GM18867 (cell line): ENCODE results near the gene CENPP.
"Not testable (repeated sequence)": the region's sequence is repeated elsewhere in the genome, so short reads cannot be mapped to it uniquely, and the experiment has no call there.

ENCODE experiments used
- ATAC-seq: cut with Tn5 transposase; IDR thresholded peaks from one replicate; pipeline ENCODE4 v1.9.1; 2021; ENCODE audit warnings: mild to moderate bottlenecking, moderate library complexity; ENCODE audit not compliant: unreplicated experiment

Gene CENPP

DNA sequence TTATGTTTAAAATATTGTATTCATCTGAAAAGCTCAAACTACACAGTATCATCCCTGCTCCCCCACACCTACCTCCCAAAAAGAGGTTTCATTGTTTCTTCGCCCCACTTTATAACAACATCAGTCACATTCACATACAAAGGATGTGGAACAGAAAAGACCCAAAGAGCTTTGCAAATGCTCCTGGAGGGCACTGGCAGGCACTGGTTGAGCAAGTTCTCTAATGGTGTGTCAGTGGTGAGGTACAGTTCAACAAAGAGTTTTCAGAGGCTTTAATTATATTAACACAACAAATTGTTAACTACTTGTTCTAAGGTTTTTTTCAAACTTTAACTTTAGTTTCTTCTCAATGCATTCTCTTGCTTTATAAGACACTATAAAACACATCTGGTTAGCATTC is 264.2 kb downstream of the CENPP start:
- ATAC-seq: no peak

DNA sequence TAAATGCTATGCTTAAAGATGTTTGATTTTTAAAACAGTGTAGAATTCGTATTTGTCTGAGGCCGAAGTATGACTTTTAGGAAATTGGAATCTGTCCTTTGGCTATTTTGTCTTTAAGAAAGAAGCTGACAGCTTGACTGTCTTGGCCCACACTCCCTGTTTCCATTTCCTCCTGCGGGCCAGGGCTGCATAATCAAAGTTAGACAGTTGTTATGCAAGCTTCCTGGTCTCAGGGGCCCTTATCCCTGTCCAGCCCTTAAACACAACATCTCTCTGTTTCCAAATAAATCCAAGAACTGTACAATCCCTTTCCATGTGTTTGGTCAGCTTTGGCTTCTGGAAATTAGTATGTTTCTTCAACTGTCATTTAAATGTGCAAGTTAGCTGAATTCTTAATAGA is 264.6 kb downstream of the CENPP start:
- no peak for ATAC-seq

DNA sequence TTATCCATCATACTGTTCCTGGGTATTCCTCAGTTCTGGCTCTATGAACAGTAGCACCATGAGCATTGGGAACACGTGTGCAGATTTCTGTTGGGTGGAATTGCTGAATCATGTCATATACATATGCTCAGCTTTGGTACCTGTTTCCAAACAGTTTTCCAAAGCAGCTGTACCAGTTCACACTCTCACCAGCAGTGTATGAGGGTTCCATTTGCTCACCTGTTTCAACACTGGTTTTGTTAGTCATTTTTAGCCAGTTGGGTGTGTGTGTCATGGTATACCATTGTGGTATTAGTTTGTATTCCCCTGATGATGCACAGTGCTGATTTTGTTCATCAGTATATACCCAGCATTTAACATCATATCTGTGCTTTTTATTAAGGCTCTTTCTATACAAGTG is 266.8 kb downstream of the CENPP start:
- no peak for ATAC-seq

DNA sequence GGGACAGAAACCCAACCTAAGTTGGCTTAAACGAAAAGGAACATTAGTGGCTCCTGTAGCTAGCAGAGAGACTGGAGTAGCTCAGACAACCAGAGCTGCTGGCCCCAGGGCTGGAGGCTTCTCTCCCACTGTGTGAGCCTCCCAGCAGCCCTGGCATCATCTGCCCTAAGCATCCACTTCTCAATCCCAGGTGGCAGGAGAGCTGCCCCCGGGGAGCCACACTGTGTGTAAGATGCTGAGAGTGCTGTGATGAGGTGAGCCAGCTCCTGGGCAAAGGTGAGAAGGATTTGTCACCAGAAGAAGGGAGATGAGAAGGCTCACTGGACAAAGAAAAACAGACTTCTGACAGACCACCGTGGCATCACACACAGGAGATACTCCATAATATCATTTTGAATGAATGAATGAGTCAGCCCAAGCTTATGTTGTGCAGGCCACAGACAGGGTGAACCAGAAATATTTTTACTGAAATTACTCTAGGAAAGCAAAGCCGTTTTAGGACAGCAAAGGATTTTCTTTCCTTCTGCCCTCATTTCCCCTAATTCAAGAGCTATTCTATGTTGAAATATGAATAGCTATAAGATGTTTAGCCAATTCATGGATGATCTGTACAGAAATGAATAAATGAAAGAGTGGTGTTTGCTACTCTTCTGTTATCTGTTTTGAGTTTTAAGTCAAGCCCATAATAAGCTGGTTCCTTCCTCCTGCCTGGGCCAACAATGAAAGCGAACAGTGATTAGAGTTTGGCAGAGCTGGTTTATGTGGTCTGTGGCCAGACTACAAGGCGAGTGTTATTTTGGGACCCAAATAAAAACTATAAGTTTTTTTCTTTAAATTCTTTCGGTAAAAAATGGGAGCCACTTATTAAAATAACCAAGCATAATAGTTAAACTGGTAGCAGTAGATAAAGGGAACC is 267.5 kb downstream of the CENPP start:
- ATAC-seq: no peak

DNA sequence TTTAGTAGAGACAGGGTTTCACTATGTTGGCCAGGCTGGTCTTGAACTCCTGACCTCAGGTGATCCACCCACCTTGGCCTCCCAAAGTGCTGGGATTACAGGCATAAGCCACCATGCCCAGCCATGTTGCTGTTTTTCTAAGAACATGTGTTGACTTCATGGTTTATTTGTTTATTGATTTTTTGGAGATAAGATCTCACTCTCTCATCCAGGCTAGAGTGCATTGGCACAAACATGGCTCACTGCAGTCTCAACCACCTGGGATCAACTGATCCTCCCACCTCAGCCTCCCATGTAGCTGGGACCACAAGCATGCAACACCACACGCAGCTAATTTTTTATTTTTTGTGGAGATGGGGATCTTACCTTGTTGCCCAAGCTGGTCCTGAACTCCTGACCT is 269.3 kb downstream of the CENPP start:
- ATAC-seq: not testable (repeated sequence)

- ATAC-seq: no peak
Measured at GRCh38 chr9:92595930-92596329, 270.2 kb downstream of the CENPP start.

DNA sequence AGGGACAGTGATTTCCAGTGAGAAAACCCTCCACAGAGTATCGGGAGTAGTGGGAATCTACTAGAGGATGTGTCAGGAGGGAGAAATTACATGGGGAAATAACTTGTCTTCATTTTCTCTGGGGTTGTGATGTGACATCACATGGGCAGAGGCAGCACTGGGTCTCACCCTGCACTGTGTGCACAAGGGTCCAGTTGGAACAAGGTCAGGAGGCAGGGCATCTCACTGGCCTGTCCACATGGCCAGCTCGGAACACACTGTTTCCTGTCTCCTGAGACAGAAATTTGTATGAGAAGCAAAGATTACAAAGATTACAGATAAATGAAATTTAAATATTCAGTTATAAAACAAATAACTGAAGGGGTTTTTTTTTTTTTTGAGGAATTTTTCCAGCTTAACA is 272.6 kb downstream of the CENPP start:
- ATAC-seq: no peak

DNA sequence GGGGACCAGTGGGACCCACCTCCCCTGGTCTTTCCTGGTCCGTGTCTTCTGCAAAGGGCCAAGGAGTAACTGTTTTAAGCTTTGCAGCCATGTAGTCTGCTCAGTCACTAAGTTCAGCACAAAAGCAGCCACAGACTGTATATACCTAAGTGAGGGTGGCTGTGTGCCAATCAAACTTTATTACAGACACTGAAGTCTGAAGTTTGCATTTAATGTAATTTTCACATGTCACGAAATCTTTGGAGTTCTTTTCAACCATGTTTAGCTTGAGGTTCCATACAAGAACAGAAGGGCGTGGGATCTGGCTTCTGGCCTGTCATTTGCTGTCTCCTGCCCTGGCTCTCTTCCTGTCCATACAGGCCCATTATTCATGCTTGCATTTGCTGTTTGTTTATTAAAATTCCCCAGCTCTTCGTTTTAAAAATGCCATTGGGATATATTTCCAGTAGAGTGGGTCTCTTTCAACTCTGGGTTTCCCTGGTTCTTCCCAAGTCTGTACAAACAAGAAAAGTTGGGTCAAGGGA is 274.2 kb downstream of the CENPP start:
- ATAC-seq: no peak

DNA sequence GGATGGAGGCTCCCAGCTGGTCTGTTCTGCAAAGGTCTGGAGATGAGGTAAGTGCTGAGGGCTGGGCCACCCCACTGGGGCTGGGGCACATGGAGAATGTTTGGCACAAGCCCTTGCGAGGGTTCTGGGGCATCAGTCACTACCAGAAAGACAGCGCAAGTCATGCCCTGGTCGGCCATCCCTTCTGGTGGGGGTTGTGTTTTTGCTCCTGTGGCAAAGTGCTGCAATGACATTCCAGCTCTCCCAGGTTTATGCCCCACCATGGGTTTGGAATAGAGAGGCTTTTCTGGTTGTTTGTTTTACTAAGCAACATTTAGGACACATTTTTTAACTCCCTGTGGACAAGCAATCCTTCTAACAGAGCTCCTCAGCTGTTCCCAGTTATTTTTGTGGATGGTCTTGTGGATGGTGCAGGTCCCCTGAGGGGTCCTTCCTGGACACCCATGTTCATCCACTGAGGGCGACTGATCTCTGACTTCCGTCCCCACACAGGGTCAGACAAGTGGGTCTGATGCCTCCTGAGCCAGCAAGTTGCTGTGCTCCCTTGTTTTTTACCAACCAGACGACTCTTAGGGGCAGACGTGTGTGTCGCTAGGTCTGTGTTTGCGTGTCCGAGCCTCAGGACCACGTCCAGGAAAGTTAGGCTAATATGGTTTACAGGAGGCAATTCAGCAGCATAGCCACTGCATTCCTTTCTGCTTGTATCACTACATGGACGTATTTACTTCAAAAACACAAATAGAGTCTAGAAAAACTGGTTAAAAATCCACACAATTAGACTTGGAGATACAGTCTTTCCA is 274.9 kb downstream of the CENPP start:
- no peak for ATAC-seq

- ATAC-seq: no peak
Measured at GRCh38 chr9:92601451-92601850, 275.7 kb downstream of the CENPP start.

DNA sequence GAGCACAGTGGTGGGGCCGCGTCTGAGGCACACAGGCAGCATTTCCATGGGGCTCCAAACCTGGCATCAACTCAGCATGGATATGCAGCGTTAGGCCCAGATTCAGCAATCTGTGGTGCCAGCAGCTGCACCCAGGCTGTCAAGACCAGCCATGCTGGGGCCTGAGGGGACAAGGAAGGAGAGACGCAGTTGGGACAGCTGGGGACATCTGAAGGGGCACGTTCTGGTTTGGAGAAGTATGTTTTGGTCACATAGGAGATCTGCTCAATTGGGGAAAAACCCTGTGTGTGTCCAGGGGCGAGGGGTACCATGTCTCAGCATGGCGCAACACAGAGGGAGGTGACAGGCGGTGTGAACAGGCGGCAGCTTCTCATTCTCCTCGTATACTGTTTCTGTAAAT is 276.7 kb downstream of the CENPP start:
- ATAC-seq: no peak

DNA sequence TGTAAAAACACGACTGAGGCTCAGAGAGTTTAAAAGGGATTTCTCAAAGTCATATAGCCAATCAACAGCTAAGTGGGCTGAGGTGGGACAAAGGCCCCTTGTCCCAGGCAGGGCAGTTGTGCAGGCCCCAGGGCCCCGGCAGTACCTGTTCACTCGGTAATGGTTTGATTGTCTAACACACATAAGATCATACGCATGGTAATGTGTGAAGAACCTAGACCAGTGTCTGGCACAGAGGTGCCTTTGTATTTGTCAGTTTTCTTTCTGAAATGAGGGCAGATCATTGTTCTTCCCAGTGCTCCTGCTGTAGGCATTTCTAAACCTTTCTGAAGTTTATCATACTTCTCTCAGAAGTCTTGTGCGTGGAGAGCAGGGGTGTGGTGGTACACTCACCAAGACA is 277.3 kb downstream of the CENPP start:
- ATAC-seq: no peak

- no peak for ATAC-seq
Measured at GRCh38 chr9:92603990-92604389, 278.2 kb downstream of the CENPP start.

- ATAC-seq: no peak
Measured at GRCh38 chr9:92605224-92605623, 279.5 kb downstream of the CENPP start.

DNA sequence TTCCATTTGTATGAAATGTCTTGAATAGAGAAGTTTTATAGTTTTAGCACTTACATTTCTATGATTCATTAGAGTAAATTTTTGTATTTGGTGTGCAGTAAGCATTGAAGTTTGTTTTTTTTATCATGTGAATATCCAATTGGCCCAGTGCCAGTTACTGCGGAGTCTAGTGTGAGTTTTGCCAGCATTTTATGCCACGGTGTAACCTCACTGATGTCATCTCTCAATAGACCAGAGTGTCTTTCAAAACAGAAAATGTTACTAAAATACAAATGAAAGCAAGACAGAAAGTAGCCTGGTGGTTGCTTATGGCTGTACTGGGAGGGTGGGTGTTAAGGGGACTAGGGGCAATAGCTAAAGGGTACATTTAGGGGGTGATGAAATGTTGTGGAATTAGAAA is 281.3 kb downstream of the CENPP start:
- ATAC-seq: peak; percentile 76

DNA sequence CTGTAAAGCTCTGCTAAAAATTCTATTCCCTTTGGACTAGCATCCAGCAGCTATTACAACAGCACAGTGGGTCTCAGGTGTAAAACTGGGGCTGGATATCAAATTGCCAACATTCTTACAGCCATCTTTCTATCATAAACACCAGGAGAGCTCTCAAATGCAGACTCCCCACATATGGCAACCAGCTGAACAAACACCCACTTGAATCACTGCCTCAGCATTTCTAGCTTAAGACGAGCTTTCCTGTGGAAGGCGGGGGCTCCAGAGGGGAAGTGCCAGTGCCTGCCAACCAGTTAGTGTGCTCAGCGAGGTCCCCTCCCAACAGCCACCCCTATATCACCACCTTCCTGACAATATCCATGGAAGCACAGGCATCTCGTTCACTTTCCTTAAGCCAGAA is 282.0 kb downstream of the CENPP start:
- no peak for ATAC-seq

GRCh38 chr9:92608241-92608908 is 282.6 kb downstream of the CENPP start:
- no peak for ATAC-seq

DNA sequence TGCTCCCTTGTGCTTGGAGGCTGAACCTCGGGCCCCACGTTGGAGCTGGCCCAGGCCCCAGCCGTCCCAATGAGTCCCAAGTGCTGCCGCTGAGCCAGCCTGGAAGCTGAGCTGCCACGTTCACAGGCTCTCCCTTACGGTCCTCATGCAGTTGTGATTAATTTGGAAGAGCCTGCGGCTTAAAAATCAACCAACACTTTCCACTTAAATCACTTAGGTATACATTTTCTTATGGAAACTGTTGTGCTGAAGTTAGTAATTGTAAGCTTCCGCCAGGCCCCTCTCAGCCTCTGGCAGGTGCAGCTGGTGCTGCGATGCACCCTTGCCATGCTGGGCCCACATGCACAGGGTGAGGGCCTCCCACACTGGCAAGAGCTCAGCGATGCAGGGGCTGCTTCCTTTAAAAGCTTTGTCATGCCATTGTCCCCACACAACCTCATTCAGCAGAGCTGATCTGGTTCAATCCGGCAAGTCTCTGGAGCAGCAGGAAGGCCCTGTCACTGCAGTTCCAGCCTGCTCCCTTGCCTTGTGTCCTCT is 283.2 kb downstream of the CENPP start:
- no peak for ATAC-seq

- no peak for ATAC-seq
Measured at GRCh38 chr9:92610470-92611420, 285.0 kb downstream of the CENPP start.
